GM10266 (cell line): Measurements from ENCODE around the gene TMEM161B.

Source experiments
- DNase-seq: peaks from one replicate; pipeline ENCODE4 v3.0.0; 2012; ENCODE audit errors: extremely low spot score
- TF ChIP-seq, protein P1 (sequence below): IDR thresholded peaks from 2 replicates; pipeline ENCODE4 v1.5.1; 2012; ENCODE audit warnings: mild to moderate bottlenecking, low read depth; ENCODE audit not compliant: control insufficient read depth, insufficient read depth; ENCODE audit errors: missing control alignments

Gene TMEM161B

DNA sequence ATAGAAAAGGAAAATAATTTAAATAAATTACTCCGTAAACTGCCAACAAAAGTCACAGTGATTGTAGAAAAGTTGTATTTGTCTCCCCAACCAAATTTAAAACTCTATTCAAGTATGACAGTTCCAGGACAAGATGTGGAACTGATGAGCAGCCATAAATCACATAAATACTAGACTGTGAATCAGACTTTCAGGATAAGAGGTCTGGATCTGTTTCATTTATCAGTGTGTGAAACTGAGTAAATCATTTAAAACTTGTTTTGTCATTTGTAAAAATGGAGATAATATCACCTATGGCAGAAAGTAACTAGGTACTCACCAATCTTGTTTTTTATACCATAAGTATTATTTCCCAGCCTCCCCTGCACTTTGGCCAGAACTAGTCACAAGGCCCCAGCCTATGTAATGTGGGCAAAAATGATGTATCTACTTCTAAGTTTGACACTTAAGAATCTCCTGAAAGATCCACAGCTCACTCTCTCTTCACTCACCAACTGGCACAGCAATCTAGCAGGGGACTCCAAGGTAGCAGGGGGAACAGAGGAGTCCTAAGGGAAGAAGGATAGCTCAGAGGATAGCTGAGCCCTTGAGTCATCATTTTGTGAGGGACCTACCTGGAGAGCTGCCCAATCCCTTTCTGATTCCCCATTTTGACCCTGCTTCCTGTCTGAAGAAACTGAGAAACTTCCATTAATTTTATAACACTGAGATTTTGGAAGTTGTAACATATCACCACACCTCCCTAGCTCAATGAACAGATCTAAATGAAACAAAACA is 31.6 kb downstream of the TMEM161B start:
- no peak for DNase-seq
- TF ChIP-seq, protein P1, sequence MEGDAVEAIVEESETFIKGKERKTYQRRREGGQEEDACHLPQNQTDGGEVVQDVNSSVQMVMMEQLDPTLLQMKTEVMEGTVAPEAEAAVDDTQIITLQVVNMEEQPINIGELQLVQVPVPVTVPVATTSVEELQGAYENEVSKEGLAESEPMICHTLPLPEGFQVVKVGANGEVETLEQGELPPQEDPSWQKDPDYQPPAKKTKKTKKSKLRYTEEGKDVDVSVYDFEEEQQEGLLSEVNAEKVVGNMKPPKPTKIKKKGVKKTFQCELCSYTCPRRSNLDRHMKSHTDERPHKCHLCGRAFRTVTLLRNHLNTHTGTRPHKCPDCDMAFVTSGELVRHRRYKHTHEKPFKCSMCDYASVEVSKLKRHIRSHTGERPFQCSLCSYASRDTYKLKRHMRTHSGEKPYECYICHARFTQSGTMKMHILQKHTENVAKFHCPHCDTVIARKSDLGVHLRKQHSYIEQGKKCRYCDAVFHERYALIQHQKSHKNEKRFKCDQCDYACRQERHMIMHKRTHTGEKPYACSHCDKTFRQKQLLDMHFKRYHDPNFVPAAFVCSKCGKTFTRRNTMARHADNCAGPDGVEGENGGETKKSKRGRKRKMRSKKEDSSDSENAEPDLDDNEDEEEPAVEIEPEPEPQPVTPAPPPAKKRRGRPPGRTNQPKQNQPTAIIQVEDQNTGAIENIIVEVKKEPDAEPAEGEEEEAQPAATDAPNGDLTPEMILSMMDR: no peak

GRCh38 chr5:88235828-88236227 is 32.8 kb downstream of the TMEM161B start:
- DNase-seq: no peak
- TF ChIP-seq, protein P1: no peak

DNA sequence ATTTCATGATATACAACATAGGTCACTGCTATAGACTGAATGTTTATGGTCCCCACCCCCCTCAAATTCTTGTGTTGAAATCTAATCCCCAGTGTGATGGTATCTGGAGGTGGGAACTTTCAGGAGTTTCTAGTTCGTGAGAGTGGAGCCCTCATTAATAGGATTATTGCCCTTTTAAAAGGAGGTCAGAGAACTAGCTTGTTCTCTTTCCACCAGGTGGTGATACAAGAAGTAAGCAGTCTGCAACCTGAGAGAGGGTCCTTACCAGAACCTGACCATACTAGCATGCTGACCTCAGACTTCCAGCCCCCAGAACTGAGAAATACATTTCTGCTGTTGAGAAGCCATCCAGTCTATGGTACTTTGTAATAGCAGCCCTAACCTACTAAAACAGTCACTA is 33.3 kb downstream of the TMEM161B start:
- DNase-seq: no peak
- TF ChIP-seq, protein P1: no peak

DNA sequence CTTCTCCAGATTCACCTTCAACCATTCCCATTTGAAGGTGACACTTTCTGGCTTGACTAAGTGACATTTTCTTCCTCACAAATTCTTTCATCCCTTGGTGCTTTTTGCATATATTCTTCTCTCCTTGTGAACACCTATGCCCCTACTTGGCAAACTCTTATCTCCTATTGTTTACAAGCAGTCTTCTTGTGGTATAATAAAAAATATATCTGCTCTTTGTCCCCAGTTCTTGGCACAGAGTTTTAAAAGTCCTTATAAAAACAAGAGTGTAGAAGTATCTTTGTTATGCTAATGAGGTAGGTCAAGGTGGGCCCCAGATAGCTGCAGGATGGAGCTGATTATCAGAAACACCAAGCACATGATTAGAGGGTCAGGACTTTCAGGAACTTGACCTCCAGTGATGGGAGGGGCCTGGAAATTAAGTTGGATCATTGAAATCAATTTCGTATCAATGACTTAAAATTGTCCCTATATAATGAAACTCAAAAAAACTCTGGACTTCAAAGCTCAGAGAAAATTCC is 38.0 kb downstream of the TMEM161B start:
- DNase-seq: no peak
- TF ChIP-seq, protein P1: no peak

DNA sequence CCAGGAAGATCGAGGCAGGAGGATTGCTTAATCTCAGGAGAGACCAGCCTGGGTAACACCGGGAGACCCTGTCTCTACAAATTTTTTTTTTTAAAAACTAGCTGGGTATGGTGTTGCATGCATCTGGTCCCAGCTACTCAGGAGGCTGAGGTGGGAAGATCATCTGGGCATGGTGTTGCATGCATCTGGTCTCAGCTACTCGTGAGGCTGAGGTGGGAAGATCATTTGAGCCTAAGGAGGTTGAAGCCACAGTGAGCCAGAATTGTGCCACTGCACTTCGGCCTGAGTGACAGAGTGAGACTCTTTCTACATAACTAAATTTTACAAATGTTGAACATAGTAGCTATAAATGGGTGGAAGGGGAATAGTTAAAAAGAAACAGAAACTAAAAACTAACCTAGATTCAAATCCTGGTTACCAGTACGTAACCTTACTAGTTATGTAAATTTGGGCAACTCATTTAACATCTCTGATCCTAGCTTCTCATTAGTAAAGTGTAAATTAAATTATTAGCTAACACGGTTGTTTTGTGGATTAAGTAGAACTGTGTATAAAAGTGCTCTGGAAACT is 41.7 kb downstream of the TMEM161B start:
- DNase-seq: no peak
- TF ChIP-seq, protein P1: no peak

DNA sequence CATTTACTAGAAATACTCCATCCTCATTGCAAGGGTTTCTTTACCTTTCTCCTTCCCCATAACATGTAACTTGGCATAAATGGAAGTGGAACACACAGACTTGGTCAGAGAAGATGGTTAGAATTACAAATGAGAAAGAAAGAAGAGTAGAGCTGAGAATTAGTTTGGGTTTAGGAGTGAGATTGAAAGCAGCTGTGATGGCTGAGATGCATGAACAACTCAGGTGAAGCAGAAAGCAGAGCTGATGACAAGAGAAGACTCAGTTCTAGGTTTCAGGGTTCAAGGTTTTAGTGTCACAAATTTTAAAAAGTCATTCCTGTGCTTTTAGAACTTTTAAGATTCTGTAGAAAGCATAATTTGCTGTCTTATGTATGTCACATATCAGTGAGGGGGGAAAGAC is 54.0 kb downstream of the TMEM161B start:
- TF ChIP-seq, protein P1: no peak

DNA sequence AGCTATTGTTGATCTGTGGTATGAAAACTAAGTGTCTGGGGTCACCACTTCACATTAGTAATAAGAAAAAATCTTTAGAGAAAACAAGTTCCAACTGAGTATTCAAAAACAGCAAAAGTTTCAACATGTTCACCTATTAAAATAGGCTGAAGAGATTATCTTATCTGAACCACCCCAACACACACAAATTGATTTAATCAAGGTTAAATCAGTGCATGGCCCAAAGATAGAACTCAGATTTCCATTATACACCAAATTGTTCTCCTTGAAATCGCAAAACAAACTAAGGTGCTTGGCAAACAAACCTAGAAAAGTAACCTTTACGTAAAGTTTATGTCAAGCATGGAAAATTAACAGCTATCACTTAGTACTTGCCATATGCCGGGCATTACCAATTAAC is 61.1 kb downstream of the TMEM161B start:
- no peak for DNase-seq
- TF ChIP-seq, protein P1: no peak

More for the DNA sequence above, 54.0 kb downstream of the TMEM161B start:
- no peak for DNase-seq
